KMS-11 (cell line): ENCODE data around the gene STXBP5.

Experiments used
- H2AFZ ChIP-seq: fragments of 200-600 bp; sonication (generic); 2 replicates; pipeline ENCODE4 v1.6.1; 2016; ENCODE audit warnings: antibody characterized with exemption, mixed run types, low read depth
- H3K27ac ChIP-seq: fragments of 200-600 bp; sonication (generic); 2 replicates; pipeline ENCODE4 v1.6.1; 2016; ENCODE audit warnings: mild to moderate bottlenecking, mixed run types
- H3K27me3 ChIP-seq: fragments of 200-600 bp; sonication (generic); 2 replicates; pipeline ENCODE4 v1.6.1; 2017; ENCODE audit warnings: mild to moderate bottlenecking, low read depth, mixed run types, moderate library complexity; ENCODE audit not compliant: insufficient read depth
- H3K36me3 ChIP-seq: fragments of 200-600 bp; sonication (generic); 2 replicates; pipeline ENCODE4 v1.6.1; 2017; ENCODE audit warnings: mild to moderate bottlenecking, mixed run types; ENCODE audit not compliant: insufficient read depth
- H3K4me1 ChIP-seq: fragments of 200-600 bp; sonication (generic); 2 replicates; pipeline ENCODE4 v1.6.1; 2016; ENCODE audit warnings: mild to moderate bottlenecking, low read depth, mixed run types; ENCODE audit not compliant: poor library complexity, severe bottlenecking
- H3K4me2 ChIP-seq: fragments of 200-600 bp; sonication (generic); 2 replicates; pipeline ENCODE4 v1.7.0; 2016; ENCODE audit warnings: mild to moderate bottlenecking, mixed run types
- H3K4me3 ChIP-seq: fragments of 200-600 bp; sonication (generic); IDR thresholded peaks from 2 replicates; pipeline ENCODE4 v1.6.1; 2017; ENCODE audit warnings: low read depth, low read length, mixed read lengths; ENCODE audit not compliant: insufficient read depth
- H3K79me2 ChIP-seq: fragments of 200-600 bp; sonication (generic); 2 replicates; pipeline ENCODE4 v1.6.1; 2016; ENCODE audit warnings: low read depth, mixed run types; ENCODE audit not compliant: insufficient read depth
- H3K9ac ChIP-seq: fragments of 200-600 bp; sonication (generic); 2 replicates; pipeline ENCODE4 v1.6.1; 2016; ENCODE audit warnings: mild to moderate bottlenecking, mixed run types
- H4K20me1 ChIP-seq: fragments of 200-600 bp; sonication (generic); 2 replicates; pipeline ENCODE4 v1.6.1; 2016; ENCODE audit warnings: mild to moderate bottlenecking, mixed run types; ENCODE audit not compliant: insufficient read depth
- CTCF ChIP-seq: fragments of 200-600 bp; sonication (generic); conservative IDR thresholded peaks from 2 replicates; pipeline ENCODE4 v1.6.1; 2017; ENCODE audit warnings: low read depth, mild to moderate bottlenecking, antibody characterized with exemption, low read length, moderate library complexity, mixed read lengths

The STXBP5 gene

GRCh38 chr6:147190556-147190955, 13.7 kb upstream of the STXBP5 start:
- Histone ChIP-seq H2AFZ (no peak overlapping the region), H3K27ac (no peak overlapping the region), H3K9ac (no peak overlapping the region), H3K4me3 (no peak overlapping the region), H3K36me3 (no peaks in the 10 kb centered on the region), H3K27me3 (no peaks in the 10 kb centered on the region), H3K4me2 (no peak overlapping the region), H3K4me1 (no peaks in the 10 kb centered on the region), H4K20me1 (no peaks in the 10 kb centered on the region), H3K79me2 (no peaks in the 10 kb centered on the region)
- no peak for TF ChIP-seq CTCF

GRCh38 chr6:147192278-147192911, 11.8 kb upstream of the STXBP5 start:
- H3K4me2 ChIP-seq, result no peak overlapping the region

GRCh38 chr6:147194652-147195411, 9.4 kb upstream of the STXBP5 start:
- no peaks in the 10 kb centered on the region for H3K27me3 ChIP-seq
- no peak overlapping the region for H3K9ac ChIP-seq
- TF ChIP-seq CTCF, result no peak
- no peaks in the 10 kb centered on the region for H3K79me2 ChIP-seq
- no peak overlapping the region for H3K4me3 ChIP-seq
- H3K36me3 ChIP-seq, result no peaks in the 10 kb centered on the region
- no peak overlapping the region for H3K27ac ChIP-seq
- H2AFZ ChIP-seq, result no peak overlapping the region
- H3K4me2 ChIP-seq, result no peak overlapping the region
- H4K20me1 ChIP-seq, result no peaks in the 10 kb centered on the region
- H3K4me1 ChIP-seq, result no peaks in the 10 kb centered on the region

More at GRCh38 chr6:147192278-147192911, 11.8 kb upstream of the STXBP5 start:
- Histone ChIP-seq H4K20me1 (no peaks in the 10 kb centered on the region), H3K27me3 (no peaks in the 10 kb centered on the region), H3K79me2 (no peaks in the 10 kb centered on the region), H3K4me1 (no peaks in the 10 kb centered on the region), H3K36me3 (no peaks in the 10 kb centered on the region), H3K27ac (no peak overlapping the region), H3K4me3 (no peak overlapping the region), H3K9ac (no peak overlapping the region), H2AFZ (no peak overlapping the region)
- TF ChIP-seq CTCF, result no peak

- H2AFZ ChIP-seq, result no peak overlapping the region
- H3K79me2 ChIP-seq, result no peaks in the 10 kb centered on the region
- H3K4me1 ChIP-seq, result no peaks in the 10 kb centered on the region
- no peak overlapping the region for H3K9ac ChIP-seq
- no peaks in the 10 kb centered on the region for H4K20me1 ChIP-seq
- no peaks in the 10 kb centered on the region for H3K27me3 ChIP-seq
- no peaks in the 10 kb centered on the region for H3K36me3 ChIP-seq
- H3K27ac ChIP-seq, result no peak overlapping the region
- H3K4me3 ChIP-seq, result no peak overlapping the region
- no peak for TF ChIP-seq CTCF
- H3K4me2 ChIP-seq, result no peak overlapping the region
Measured at GRCh38 chr6:147195510-147195909, 8.7 kb upstream of the STXBP5 start.
